GM19463 (cell line): ENCODE data around the gene MRPL17.
"Not testable (repeated sequence)": the region's sequence is repeated elsewhere in the genome, so short reads cannot be mapped to it uniquely, and the experiment has no call there.

ENCODE experiments used
- ATAC-seq: cut with Tn5 transposase; IDR thresholded peaks from one replicate; pipeline ENCODE4 v1.9.1; 2021; ENCODE audit warnings: mild to moderate bottlenecking, moderate library complexity; ENCODE audit not compliant: unreplicated experiment

MRPL17 gene

GRCh38 chr11:6682936-6683861, at the start of gene MRPL17:
Gene MRPL17 (minus strand): TSS chr11:6683340. CDS start chr11:6683296, 44 bp downstream.
- peak; percentile 93 for ATAC-seq

GRCh38 chr11:6727971-6728760, 45.0 kb upstream of the MRPL17 start:
- no peak for ATAC-seq

- no peak for ATAC-seq
These were observed 42.3 kb upstream of the MRPL17 start for GRCh38 chr11:6725386-6725896.

- ATAC-seq: no peak
These were observed 40.9 kb upstream of the MRPL17 start for GRCh38 chr11:6724013-6724412.

- no peak for ATAC-seq
These were observed 38.2 kb upstream of the MRPL17 start for GRCh38 chr11:6721343-6721742.

GRCh38 chr11:6719576-6719975, 36.4 kb upstream of the MRPL17 start:
- no peak for ATAC-seq

- no peak for ATAC-seq
These were observed 34.3 kb upstream of the MRPL17 start for GRCh38 chr11:6717426-6717825.

- ATAC-seq: not testable (repeated sequence)
These were observed 28.4 kb upstream of the MRPL17 start for GRCh38 chr11:6711552-6711951.

- ATAC-seq: no peak
These were observed 25.7 kb upstream of the MRPL17 start for GRCh38 chr11:6708876-6709275.

- ATAC-seq: peak; percentile 54
These were observed 22.9 kb upstream of the MRPL17 start for GRCh38 chr11:6705905-6706535.

- no peak for ATAC-seq
These were observed 20.3 kb upstream of the MRPL17 start for GRCh38 chr11:6703247-6704063.

- ATAC-seq: not testable (repeated sequence)
These were observed 18.8 kb upstream of the MRPL17 start for GRCh38 chr11:6701955-6702354.

GRCh38 chr11:6695377-6695776, 12.2 kb upstream of the MRPL17 start:
- no peak for ATAC-seq

- ATAC-seq: no peak
These were observed 11.0 kb upstream of the MRPL17 start for GRCh38 chr11:6694229-6694535.

GRCh38 chr11:6693342-6694228, 10.4 kb upstream of the MRPL17 start:
- no peak for ATAC-seq

GRCh38 chr11:6692128-6692527, 9.0 kb upstream of the MRPL17 start:
- ATAC-seq: no peak

GRCh38 chr11:6690431-6691132, 7.4 kb upstream of the MRPL17 start:
- ATAC-seq: not testable (repeated sequence)

GRCh38 chr11:6687876-6688275, 4.7 kb upstream of the MRPL17 start:
- no peak for ATAC-seq

GRCh38 chr11:6686006-6686405, 2.9 kb upstream of the MRPL17 start:
- ATAC-seq: no peak
